NCI-H774 (cell line): Measurements from ENCODE around the gene TTLL11.

Source experiments
- DNase-seq: peaks from one replicate; lab custom pipeline; 2025; lab: John Stamatoyannopoulos, UW

The TTLL11 gene

DNA sequence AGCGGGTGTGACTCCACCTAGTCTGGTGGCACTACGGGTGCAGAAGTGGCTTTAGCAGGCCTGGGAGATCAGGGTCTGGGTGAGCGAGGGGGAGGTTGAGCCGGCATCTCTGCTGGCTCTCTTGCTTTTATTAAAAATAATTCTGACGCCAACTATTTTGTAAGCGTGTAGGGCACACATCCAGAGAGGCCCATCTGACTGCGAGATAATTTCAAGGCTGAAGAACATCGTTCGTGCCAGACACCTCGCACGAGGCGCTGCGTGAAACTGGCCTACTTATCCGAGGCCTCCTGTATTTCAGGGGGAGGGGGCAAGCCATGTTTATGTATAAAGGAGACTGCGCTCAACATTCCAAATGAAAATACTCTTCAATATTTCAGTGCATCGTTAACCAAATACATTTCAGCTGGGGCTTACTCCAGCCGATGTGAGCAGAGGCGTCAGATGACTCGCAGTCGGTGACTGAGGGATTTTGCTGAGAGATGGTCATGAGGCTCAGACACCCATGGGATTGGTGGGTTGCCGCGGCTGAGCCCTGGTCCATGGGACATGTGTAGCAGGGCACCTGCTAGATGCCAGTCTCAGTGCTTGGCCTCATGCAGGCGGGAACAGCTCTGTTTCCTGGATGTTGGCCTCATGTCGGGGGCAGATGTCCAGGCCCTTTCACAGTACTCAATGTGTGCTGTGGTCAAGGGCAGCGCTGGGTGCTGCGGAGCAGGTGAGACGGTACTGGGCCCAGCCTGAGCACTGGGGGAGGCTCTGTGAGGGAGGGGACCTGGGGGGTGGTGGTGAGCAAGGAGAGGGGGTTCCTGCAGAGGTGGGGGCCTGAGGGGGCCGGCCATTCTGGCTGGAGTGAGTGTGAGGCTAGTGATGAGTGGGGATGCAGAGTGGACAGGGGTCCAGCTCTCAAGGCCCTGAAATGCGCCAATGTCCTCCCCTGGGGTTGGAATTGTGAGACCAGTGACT is 240.2 kb downstream of the TTLL11 start:
- no peak for DNase-seq

DNA sequence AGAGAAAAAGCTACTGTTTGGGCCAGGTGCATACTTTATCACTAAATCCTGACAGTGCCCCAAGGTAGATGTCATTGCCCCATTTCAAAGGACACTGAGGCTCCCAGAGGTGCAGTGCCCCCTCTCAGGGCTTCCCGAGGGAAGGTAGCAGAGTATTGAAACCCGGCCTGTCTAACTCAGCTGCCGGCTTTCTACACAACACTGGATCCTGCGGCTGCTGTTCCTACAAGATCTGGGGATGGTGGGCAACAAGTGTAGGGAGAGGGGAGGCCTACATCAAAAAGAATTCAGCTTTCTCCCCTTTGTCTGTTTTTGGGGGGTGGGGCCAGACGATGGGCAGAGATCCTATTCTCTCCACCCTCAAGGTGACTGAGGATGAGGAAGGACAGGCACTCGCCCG is 240.9 kb downstream of the TTLL11 start:
- DNase-seq, result no peak

DNA sequence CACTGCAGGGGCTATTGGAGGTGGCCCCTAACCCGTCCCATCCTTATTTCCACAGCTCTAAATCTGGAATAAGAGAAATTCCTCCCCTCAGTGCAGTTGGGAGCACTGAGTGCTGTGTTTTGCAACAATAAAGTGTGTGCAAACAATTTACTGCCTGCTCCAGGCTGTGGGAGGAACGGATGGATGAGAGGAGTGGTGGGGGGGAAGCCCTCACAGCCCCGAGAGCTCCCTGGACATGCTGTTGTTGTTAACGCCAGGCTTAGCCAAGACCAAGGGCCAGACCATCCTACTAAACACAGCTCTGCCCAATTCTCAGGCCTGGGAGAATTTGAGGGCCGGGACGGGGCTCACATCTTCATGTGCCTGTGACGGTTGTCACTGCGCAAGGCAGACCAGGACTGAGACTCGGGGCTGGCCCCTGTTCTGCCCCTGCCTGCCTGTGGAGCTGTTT is 241.4 kb downstream of the TTLL11 start:
- no peak for DNase-seq

DNA sequence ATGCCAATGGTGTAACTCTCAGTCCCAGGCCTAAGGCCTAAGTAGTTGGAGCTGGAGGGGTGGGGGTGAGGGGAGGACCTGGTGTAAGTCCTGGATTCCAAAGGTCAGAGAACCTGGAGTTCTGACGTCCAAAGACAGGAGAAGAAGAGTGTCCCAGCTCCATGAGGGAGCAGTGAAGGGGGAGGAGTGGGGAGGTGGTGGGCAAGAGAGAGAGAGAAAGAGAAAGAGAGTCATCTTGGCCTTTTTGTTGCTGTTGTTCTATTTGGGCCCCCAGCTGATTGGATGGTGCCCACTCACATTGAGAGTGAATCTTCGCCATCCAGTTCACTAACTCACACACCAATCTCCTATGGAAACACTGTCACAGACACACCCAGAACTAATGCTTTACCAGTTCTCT is 242.7 kb downstream of the TTLL11 start:
- no peak for DNase-seq

DNA sequence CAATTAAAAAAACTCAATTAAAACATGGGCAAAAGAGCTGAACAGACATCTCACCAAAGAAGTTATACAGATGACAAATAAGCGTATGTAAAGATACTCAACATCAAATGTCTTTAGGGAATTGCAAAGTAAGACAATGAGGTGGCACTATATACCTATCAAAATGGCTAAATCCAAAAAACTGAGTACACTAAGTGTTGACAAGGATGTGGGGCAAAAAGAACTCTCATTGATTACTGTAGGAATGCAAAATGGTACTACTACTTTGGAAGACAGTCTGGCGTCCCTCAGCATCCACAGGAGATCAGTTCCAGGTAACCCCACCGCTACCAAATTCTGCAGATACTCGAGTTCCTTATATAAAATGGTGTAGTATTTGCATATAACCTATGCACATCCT is 243.6 kb downstream of the TTLL11 start:
- no peak for DNase-seq

- DNase-seq, result no peak
These were observed 248.5 kb downstream of the TTLL11 start for GRCh38 chr9:121844562-121844961.

GRCh38 chr9:121844098-121844497 is 249.0 kb downstream of the TTLL11 start:
- peak; percentile 76 for DNase-seq

- no peak for DNase-seq
These were observed 250.5 kb downstream of the TTLL11 start for GRCh38 chr9:121842612-121842978.

DNA sequence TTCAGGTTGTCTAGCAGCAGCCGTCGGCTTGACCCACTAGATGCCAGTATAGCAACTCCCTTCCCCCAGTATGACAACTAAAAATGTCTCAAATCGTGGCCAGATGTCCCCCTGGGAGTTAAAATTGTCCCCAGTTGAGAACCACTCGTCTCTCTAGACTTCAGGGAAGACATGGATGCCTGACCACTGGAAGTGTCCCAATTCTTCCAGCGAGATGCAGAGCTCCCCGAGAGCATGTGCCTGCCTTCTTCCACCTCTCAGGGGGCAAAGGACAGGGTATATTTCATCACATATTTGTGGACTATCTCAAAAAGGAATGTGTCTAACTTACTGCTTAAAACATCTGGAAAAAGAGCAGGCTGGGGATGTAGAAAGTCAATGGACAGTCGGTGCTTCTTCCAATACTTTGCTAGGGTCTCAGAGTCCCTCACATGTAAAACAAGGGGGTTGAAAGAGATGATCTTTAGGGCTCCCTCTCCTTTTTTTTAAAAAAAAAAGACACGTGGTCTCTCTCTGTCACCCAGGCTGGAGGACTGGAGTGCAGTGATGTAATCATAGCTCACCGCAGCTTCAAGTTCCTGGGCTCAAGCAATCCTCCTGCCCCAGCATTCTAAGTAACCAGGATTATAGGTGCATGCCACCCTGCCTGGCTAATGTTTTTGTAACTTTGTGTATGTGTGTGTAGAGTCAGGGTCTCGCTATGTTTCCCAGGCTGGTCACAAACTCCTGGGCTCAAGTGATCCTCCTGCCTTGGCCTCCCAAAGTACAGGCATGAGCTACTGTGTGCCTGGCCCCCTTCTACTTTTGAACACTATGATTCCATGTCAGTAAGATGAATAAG is 251.1 kb downstream of the TTLL11 start:
- DNase-seq, result no peak

- no peak for DNase-seq
These were observed 252.0 kb downstream of the TTLL11 start for GRCh38 chr9:121840838-121841760.

DNA sequence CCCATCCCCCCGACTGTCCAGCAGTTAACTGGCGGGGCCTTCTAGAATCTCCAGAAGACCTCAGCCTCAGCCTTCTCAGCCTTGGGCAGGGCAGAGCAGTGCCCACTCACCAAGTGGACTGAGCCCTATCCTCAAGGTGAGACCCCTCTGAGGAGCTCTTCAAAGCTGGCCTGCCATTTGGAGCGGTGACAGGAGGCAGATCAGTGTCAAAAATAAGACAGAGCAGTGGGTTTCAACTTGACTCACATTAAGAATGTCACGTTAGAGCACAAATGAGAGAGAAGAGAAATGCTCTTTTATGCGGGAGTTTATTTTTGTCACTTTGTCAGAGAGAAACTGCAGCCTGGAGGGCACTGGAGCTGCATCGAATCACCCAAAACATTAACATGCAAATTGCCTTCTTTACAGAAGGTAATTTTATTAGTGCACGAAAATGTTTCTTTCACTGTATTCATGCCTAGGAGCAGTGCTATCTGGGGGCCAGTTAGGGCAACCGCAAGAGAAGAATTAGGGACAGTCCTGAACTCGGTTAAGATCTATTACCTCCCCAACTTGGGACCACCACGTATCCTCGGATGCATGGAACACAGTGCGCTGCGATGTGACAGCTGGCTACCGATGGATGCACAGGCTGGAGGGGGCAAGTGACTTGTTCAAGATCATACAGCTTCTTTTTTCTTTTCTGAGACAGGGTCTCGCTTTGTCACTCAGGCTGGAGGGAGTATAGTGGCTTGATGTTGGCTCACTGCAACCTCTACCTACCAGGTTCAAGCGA is 253.2 kb downstream of the TTLL11 start:
- DNase-seq, result no peak

DNA sequence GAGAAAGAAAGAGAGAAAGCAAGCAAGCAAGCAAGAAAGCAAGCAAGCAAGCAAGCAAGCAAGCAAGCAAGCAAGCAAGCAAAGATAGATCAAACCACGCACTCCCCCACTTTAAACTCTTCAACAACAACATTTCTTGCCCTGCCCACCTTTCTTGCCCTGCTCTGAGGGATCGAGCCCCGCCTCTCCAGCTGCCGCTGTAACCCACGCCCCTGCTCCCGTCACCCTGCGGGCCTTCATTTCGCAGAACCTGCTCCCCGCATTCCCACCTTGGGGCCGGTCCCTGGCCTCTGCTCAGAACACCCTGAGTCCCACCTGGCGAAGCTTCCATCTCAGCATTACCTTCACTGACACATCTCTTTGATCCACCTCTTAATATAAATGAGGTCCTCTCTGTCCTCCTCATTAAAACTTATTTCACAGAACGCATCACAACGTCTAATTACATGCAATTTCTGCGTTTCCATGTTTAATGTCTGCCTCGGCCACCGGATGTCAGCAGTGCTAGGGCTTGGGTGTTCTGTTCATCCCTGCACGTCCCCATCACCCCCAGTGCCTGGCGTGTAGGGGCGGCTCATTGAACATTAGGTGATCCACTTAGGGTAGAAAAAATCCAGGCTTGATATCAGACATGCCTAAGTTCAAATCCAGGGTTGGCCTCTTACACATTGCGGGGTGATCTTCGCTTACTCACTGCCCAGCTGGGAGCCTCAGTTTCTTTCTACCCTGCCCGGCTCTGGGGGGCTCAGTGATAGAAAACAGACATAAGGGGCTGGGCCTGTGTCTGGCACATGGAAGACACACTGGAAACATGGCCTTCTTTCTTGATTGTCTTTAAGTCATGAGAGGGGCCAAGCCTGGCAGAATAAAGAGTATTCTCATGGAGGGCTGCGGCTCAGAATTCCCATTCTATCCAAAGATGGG is 254.1 kb downstream of the TTLL11 start:
- no peak for DNase-seq

DNA sequence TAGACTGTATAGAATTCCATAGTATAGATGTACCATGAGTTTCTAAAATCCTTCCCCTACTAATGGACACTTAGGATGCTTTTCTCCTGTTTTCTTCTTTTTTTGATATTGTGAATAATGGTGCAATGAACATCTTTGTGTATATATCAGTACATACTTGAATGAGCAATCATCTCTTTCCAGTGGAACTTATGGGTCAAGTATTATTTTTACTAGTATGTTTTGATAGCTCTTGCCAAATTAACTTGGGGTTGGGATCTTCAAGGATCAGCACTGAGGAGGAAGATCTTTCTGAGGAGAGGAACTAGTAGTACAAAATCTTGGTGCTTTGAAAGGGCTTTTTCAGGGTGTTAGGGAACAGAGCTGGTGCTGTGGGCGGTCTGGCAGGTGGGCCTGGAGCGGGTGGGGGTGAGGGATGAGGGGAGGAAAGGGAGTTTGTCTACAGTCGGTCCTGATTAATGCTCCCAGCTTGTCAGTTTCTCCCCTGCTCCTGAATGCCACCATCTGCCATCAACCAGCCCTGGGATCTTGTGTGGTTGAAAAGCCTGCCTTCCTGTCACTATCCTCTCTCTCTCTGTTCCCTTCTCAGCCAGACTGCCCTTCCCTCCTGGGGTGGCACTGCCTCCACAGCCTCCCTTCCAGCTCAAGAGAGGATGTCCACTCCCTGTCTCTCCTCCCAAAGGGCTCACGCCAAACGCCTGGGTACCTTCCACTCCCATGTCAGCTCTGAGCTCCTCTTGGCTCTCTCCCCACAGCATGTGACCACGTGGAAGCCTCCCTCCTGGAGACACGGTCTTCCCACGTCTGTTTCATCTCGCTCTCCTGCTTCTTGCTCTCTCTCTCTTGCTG is 255.8 kb downstream of the TTLL11 start:
- DNase-seq, result no peak

DNA sequence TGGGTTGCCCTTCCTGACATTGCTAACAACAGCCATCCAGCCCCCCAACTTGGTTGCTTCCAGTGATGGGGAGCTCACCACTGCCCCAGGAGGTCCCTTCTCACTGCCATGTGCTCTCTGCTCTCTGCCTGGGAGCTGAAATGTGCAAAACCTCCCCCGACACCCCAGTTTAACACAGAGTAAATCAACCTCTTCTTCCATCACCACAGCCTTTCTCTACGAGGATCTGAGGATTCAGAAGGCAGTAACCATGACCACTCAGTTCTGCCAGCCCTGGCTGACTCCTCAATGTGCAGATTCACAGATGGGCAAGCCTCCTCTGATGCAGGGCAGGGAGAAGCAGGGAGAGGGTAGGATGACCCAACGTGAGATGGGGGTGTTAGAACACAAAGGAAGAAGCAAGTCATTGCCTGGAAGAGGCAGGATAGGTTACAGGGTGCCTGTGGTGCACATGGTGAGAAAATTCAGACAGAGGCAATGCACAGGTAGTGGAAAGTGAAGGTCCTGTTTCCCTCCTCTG is 256.7 kb downstream of the TTLL11 start:
- no peak for DNase-seq

DNA sequence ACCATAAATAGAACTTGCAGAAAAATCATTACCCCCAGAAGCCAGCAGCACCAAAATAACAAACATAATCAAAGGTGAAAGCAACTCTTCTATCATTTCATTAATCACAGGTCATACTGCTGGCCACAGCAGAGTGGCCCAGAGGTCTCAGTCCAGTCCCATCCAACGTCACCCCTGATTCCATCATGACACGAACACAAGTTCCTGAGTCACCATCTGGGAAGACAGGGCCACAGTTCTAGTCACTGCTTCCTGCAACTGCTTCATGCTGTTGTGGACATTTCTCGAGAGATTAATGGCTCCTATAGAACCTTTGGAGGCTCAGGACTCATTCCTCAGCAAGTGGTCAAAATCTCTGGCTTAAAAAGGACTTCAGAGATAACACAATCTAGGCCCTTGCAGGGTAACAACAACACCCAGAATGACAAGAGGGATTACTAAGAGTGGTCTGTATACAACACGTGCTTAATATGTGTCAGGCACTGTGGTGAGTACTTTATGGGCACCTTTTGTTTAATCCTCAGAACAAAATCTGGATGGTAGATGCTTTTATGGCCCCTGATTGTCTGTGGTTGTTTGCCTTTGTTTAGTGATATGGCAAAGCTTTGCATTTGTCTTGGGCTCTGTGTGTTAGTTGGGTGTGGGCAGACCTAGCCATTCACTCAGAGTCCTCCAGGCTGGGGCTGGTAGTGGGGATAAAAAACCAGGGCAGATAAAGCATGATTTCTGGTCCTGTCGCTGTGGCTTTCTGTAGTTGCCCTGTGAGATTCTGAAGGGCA is 257.3 kb downstream of the TTLL11 start:
- no peak for DNase-seq

GRCh38 chr9:121833061-121833460 is 260.0 kb downstream of the TTLL11 start:
- no peak for DNase-seq

DNA sequence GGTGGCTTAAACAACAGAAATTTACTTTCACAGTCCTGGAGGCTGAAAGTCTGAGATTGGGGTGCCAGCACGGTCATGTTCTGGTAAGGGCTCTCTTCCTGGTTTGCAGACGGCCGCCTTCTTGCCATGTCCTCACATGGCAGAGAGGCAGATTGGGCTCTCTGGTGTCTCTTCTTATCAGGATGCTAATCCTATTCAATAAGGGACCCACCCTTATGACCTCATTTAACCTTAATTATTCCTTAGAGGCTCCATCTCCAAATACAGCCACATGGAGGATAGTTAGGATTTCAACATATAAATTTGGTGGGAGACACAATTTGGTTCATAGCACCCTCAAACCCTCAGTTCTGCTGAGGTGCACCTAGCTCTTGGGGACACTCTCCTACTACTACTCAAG is 261.2 kb downstream of the TTLL11 start:
- no peak for DNase-seq
